Parathyroid adenoma (tissue), 2 donors: ENCODE measurements around the gene DUSP28.
"Not testable (repeated sequence)": the region's sequence is repeated elsewhere in the genome, so short reads cannot be mapped to it uniquely, and the experiment has no call there.

ENCODE experiments used
- H2AFZ ChIP-seq: fragments of 300-600 bp; sonication (generic); one replicate; pipeline ENCODE4 v1.7.0; 2017; ENCODE audit warnings: antibody characterized with exemption, mild to moderate bottlenecking
- H3K27ac ChIP-seq: fragments of 300-600 bp; sonication (generic); one replicate; pipeline ENCODE4 v1.7.0; 2017
- H3K27me3 ChIP-seq: fragments of 300-600 bp; sonication (generic); one replicate; pipeline ENCODE4 v1.7.0; 2017; ENCODE audit warnings: low read length; ENCODE audit not compliant: control insufficient read depth, insufficient read depth
- H3K36me3 ChIP-seq: fragments of 300-600 bp; sonication (generic); one replicate; pipeline ENCODE4 v1.7.0; 2017; ENCODE audit warnings: low read length; ENCODE audit not compliant: control insufficient read depth, insufficient read depth
- H3K4me1 ChIP-seq: fragments of 300-600 bp; sonication (generic); one replicate; pipeline ENCODE4 v1.7.0; 2017; ENCODE audit warnings: control low read depth
- H3K4me2 ChIP-seq: fragments of 300-600 bp; sonication (generic); one replicate; pipeline ENCODE4 v1.7.0; 2017; ENCODE audit warnings: low read length
- H3K4me3 ChIP-seq: fragments of 300-600 bp; sonication (generic); one replicate; pipeline ENCODE4 v1.7.0; 2017; ENCODE audit warnings: low read depth, low read length
- H3K79me2 ChIP-seq: fragments of 300-600 bp; sonication (generic); one replicate; pipeline ENCODE4 v1.7.0; 2017; ENCODE audit warnings: control low read depth
- H3K9ac ChIP-seq: fragments of 300-600 bp; sonication (generic); one replicate; pipeline ENCODE4 v1.7.0; 2017; ENCODE audit warnings: mild to moderate bottlenecking
- H3K9me3 ChIP-seq: fragments of 300-600 bp; sonication (generic); one replicate; pipeline ENCODE4 v1.7.0; 2017; ENCODE audit warnings: low read length; ENCODE audit not compliant: control insufficient read depth
- CTCF ChIP-seq: fragments of 300-600 bp; sonication (generic); IDR thresholded peaks from one replicate; pipeline ENCODE4 v1.7.0; 2017; ENCODE audit warnings: antibody characterized with exemption, mild to moderate bottlenecking
- donor health status: primary hyperparathyroidism.

DUSP28 gene

GRCh38 chr2:240518981-240519380 is 41.2 kb upstream of the DUSP28 start:
- H3K4me3 ChIP-seq: no peak overlapping the region
- TF ChIP-seq CTCF: no peak

GRCh38 chr2:240519396-240520129 is 40.6 kb upstream of the DUSP28 start:
- Histone ChIP-seq H2AFZ (no peak overlapping the region), H3K27ac (no peak overlapping the region), H3K9me3 (no peaks in the 10 kb centered on the region), H3K4me2 (no peak overlapping the region), H3K27me3 (no peaks in the 10 kb centered on the region), H3K79me2 (no peaks in the 10 kb centered on the region), H3K9ac (no peak overlapping the region), H3K36me3 (peaks cover 2% of the 10 kb centered on the region), H3K4me3 (no peak overlapping the region), H3K4me1 (no peaks in the 10 kb centered on the region)
- no peak for TF ChIP-seq CTCF

More at GRCh38 chr2:240518981-240519380, 41.2 kb upstream of the DUSP28 start:
- no peaks in the 10 kb centered on the region for H3K9me3 ChIP-seq
- H2AFZ ChIP-seq: no peak overlapping the region
- H3K27me3 ChIP-seq: no peaks in the 10 kb centered on the region
- peaks cover 2% of the 10 kb centered on the region for H3K36me3 ChIP-seq
- no peak overlapping the region for H3K9ac ChIP-seq
- peaks cover under 1% of the 10 kb centered on the region for H3K4me1 ChIP-seq
- no peaks in the 10 kb centered on the region for H3K79me2 ChIP-seq
- H3K27ac ChIP-seq: no peak overlapping the region
- H3K4me2 ChIP-seq: no peak overlapping the region

GRCh38 chr2:240520130-240520973 is 39.8 kb upstream of the DUSP28 start:
- H3K27me3 ChIP-seq: no peaks in the 10 kb centered on the region
- no peaks in the 10 kb centered on the region for H3K4me1 ChIP-seq
- H3K4me3 ChIP-seq: no peak overlapping the region
- no peak overlapping the region for H2AFZ ChIP-seq
- H3K4me2 ChIP-seq: no peak overlapping the region
- no peak for TF ChIP-seq CTCF
- H3K27ac ChIP-seq: no peak overlapping the region
- no peaks in the 10 kb centered on the region for H3K9me3 ChIP-seq
- H3K36me3 ChIP-seq: peaks cover 2% of the 10 kb centered on the region
- peaks cover 2% of the 10 kb centered on the region for H3K79me2 ChIP-seq
- no peak overlapping the region for H3K9ac ChIP-seq

- H3K36me3 ChIP-seq: peaks cover 2% of the 10 kb centered on the region
- H3K79me2 ChIP-seq: peaks cover 2% of the 10 kb centered on the region
- H3K27ac ChIP-seq: no peak overlapping the region
- no peak overlapping the region for H3K4me2 ChIP-seq
- no peak overlapping the region for H3K4me3 ChIP-seq
- H3K4me1 ChIP-seq: no peaks in the 10 kb centered on the region
- no peak for TF ChIP-seq CTCF
- no peak overlapping the region for H3K9ac ChIP-seq
- H3K27me3 ChIP-seq: no peaks in the 10 kb centered on the region
- H3K9me3 ChIP-seq: no peaks in the 10 kb centered on the region
- H2AFZ ChIP-seq: no peak overlapping the region
Observed at GRCh38 chr2:240520974-240521350, 39.2 kb upstream of the DUSP28 start.

DNA sequence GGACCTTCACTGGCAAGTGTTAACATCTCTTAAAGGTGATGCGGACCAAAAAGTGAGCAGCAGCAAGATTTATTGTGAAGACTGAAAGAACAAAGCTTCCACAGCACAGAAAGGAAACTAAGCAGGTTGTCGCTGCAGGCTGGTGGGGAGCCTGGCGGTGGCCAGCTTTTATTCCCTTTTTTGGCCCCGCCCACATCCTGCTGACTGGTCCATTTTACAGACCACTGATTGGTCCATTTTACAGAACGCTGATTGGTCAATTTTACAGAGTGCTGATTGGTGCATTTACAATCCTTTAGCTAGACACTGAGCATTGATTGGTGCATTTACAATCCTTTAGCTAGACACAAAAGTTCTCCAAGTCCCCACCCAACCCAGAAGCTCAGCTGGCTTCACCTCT is 38.3 kb upstream of the DUSP28 start:
- H3K9me3 ChIP-seq, H3K36me3 ChIP-seq: not testable (repeated sequence)

More for the DNA sequence above, 38.3 kb upstream of the DUSP28 start:
- H3K27me3 ChIP-seq, H3K27ac ChIP-seq, H3K79me2 ChIP-seq, H2AFZ ChIP-seq, H3K4me1 ChIP-seq, H3K4me2 ChIP-seq, H3K4me3 ChIP-seq, H3K9ac ChIP-seq: not testable (repeated sequence)
